Breast epithelium (tissue), 3 donors: ENCODE data around the gene TNS1.

ENCODE experiments used
- CTCF ChIP-seq, 3 donors: fragments of 450-650 bp; IDR thresholded peaks; one replicate each; pipeline ENCODE4 v1.5.1; 2016 to 2017; ENCODE audit warnings: antibody characterized with exemption in 3 of 3, mild to moderate bottlenecking in 3 of 3, moderate library complexity in 3 of 3
- POLR2A ChIP-seq: fragments of 450-650 bp; IDR thresholded peaks from one replicate; pipeline ENCODE4 v1.6.1; 2016; ENCODE audit warnings: antibody characterized with exemption, mild to moderate bottlenecking, moderate library complexity

GRCh38 chr2:218033208-218033589 lies 30.4 kb upstream of the TNS1 start:
- TF ChIP-seq POLR2A: no peak
- TF ChIP-seq CTCF (IDR thresholded peaks at IDR 0.05): no peak
